ENCODE measurements around the gene GREM1.

GRCh38 chr15:32784581-32784980 is 66.8 kb downstream of the GREM1 start:
- TF ChIP-seq EZH2 (IDR thresholded peaks at IDR 0.05; ENCODE audit: low read depth, unreplicated experiment) (no peak), POLR2AphosphoS5 (IDR thresholded peaks at IDR 0.05; ENCODE audit: low read depth) (no peak), NANOG (IDR thresholded peaks at IDR 0.05; ENCODE audit: borderline replicate concordance) (no peak), JUNB (IDR thresholded peaks at IDR 0.05; ENCODE audit: unreplicated experiment) (no peak), EZH2phosphoT487 (IDR thresholded peaks at IDR 0.05; ENCODE audit: unreplicated experiment) (no peak), REST (IDR thresholded peaks at IDR 0.05; ENCODE audit: unreplicated experiment) (no peak), ETS1 (IDR thresholded peaks at IDR 0.05) (no peak), ZNF114 (CRISPR knock-in tag; IDR thresholded peaks at IDR 0.05) (no peak), STAT1 (IDR thresholded peaks at IDR 0.05; ENCODE audit: unreplicated experiment) (no peak), CREB1 (CRISPR knock-in tag; IDR thresholded peaks at IDR 0.05; ENCODE audit: low read depth) (no peak), ZNF331 (CRISPR knock-in tag; IDR thresholded peaks at IDR 0.05; ENCODE audit: low read depth) (no peak), ZNF462 (CRISPR knock-in tag; IDR thresholded peaks at IDR 0.05) (no peak)
- TF ChIP-seq, protein P1, sequence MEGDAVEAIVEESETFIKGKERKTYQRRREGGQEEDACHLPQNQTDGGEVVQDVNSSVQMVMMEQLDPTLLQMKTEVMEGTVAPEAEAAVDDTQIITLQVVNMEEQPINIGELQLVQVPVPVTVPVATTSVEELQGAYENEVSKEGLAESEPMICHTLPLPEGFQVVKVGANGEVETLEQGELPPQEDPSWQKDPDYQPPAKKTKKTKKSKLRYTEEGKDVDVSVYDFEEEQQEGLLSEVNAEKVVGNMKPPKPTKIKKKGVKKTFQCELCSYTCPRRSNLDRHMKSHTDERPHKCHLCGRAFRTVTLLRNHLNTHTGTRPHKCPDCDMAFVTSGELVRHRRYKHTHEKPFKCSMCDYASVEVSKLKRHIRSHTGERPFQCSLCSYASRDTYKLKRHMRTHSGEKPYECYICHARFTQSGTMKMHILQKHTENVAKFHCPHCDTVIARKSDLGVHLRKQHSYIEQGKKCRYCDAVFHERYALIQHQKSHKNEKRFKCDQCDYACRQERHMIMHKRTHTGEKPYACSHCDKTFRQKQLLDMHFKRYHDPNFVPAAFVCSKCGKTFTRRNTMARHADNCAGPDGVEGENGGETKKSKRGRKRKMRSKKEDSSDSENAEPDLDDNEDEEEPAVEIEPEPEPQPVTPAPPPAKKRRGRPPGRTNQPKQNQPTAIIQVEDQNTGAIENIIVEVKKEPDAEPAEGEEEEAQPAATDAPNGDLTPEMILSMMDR (conservative IDR thresholded peaks at IDR 0.05; ENCODE audit: low read depth in 2 of 2) = no peak

All from GM23338 (cell line).